Fibroblast of lung (primary cell): ENCODE results near the gene NAA10. TPM values are rescaled to one million over a fixed set of nuclear protein-coding genes. Genes with fewer than 3 reads are reported as not detected.

Experiments
- DNase-seq, 2 donors: peaks; one replicate each; pipeline versions ENCODE4 v3.0.0 to v3.0.0-alpha.2; 2010; ENCODE audit warnings: low read depth in 2 of 2
- H2AFZ ChIP-seq: 2 replicates; pipeline ENCODE4 v1.5.1; 2012; ENCODE audit warnings: low read length, control low read depth, inconsistent platforms
- H3K27ac ChIP-seq: 2 replicates; pipeline ENCODE4 v1.5.1; 2011; ENCODE audit warnings: low read length, control low read depth; ENCODE audit not compliant: insufficient read depth
- H3K27me3 ChIP-seq: 2 replicates; pipeline ENCODE4 v1.5.1; 2011; ENCODE audit warnings: mild to moderate bottlenecking, low read length; ENCODE audit not compliant: control insufficient read depth, insufficient read depth
- H3K36me3 ChIP-seq: 2 replicates; pipeline ENCODE4 v1.5.1; 2011; ENCODE audit warnings: low read length; ENCODE audit not compliant: control insufficient read depth, insufficient read depth
- H3K4me1 ChIP-seq: 2 replicates; pipeline ENCODE4 v1.5.1; 2011; ENCODE audit warnings: low read length; ENCODE audit not compliant: control insufficient read depth, insufficient read depth; ENCODE audit errors: extremely low read depth
- H3K4me2 ChIP-seq: 2 replicates; pipeline ENCODE4 v1.5.1; 2011; ENCODE audit warnings: low read length, control low read depth; ENCODE audit not compliant: insufficient read depth; ENCODE audit errors: extremely low read depth
- H3K4me3 ChIP-seq, 4 experiments: fragments of 200-600 bp in 1 of 4; sonication (generic) in 1 of 4; replicated peaks in 1 of 4; 2 replicates each; pipeline ENCODE4 v1.5.1; 2011 to 2016; ENCODE audit warnings: low read length in 4 of 4, low read depth in 3 of 4, mild to moderate bottlenecking in 3 of 4, control low read depth in 2 of 4, inconsistent platforms in 1 of 4, mixed read lengths in 1 of 4; ENCODE audit not compliant: insufficient read depth in 1 of 4; ENCODE audit errors: control extremely low read depth in 1 of 4
- H3K79me2 ChIP-seq: 2 replicates; pipeline ENCODE4 v1.5.1; 2012; ENCODE audit warnings: mild to moderate bottlenecking, low read length, inconsistent platforms; ENCODE audit not compliant: control insufficient read depth, insufficient read depth
- H3K9ac ChIP-seq: 2 replicates; pipeline ENCODE4 v1.5.1; 2011; ENCODE audit warnings: mild to moderate bottlenecking, low read length, control low read depth; ENCODE audit not compliant: insufficient read depth
- H3K9me3 ChIP-seq: 2 replicates; pipeline ENCODE4 v1.5.1; 2012; ENCODE audit warnings: low read depth, low read length; ENCODE audit not compliant: control insufficient read depth, insufficient read depth
- H4K20me1 ChIP-seq: 2 replicates; pipeline ENCODE4 v1.5.1; 2011; ENCODE audit warnings: low read length; ENCODE audit not compliant: control insufficient read depth, insufficient read depth; ENCODE audit errors: extremely low read depth
- EZH2 ChIP-seq: IDR thresholded peaks from 2 replicates; pipeline ENCODE4 v1.5.1; 2012; ENCODE audit warnings: low read length, control low read depth, mild to moderate bottlenecking; ENCODE audit errors: missing control alignments
- polyA plus RNA-seq, 2 donors: library from polyadenylated mRNA; depleted of rRNA in 1 of 2; stranded (reverse) in 1 of 2; unstranded in 1 of 2; fragments of >200 nt; gene quantifications; 2 replicates each; pipeline ENCODE4 v1.2.1, GENCODE V29; 2011 to 2012; ENCODE audit warnings: missing spikeins in 1 of 2
- total RNA-seq: library from RNA; depleted of rRNA; stranded (reverse); fragments of >200 nt; gene quantifications from 2 replicates; pipeline ENCODE4 v1.2.1, GENCODE V29; 2014
- TF ChIP-seq, protein P1 (sequence below), 2 donors: IDR thresholded peaks in 1 of 2; conservative IDR thresholded peaks in 1 of 2; 1 replicate in 1 of 2; 2 replicates in 1 of 2; pipeline ENCODE4 v1.5.1; 2011 to 2012; ENCODE audit warnings: low read length in 2 of 2, control low read depth in 1 of 2, inconsistent platforms in 1 of 2, low read depth in 1 of 2, mild to moderate bottlenecking in 1 of 2

NAA10 gene
- total and polyA plus RNA-seq, 2 donors (not counting 1 experiment from before 2014, with no cell fraction given) = 37.0 to 66.2 TPM

DNA sequence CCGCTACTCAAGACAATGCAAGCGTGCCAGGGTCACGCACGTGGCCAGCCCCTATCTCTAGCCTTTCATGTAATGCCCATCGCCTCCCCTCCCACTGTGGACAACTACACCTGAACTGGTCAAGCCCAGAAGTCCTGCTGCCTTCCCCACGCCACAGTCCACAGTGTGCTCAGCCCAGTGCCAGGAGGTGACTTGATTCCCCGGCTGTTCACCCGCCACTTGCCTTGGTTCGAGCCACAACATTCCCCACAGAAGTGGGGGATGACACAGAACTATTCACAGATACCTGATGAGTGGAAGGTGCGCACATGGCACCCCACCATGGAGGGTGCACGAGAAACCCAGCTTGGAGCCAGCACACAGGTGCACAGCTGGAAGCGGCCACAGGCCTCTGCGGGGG, 15.6 kb downstream of the NAA10 start:
- Histone ChIP-seq H3K9ac (no peak overlapping the region), H3K27me3 (no peaks in the 10 kb centered on the region), H3K9me3 (no peaks in the 10 kb centered on the region), H3K4me2 (no peak overlapping the region), H3K79me2 (no peaks in the 10 kb centered on the region), H3K27ac (no peak overlapping the region), H3K4me3 (no peak overlapping the region), H4K20me1 (no peaks in the 10 kb centered on the region), H3K4me1 (peaks cover 2% of the 10 kb centered on the region), H3K36me3 (no peaks in the 10 kb centered on the region), H2AFZ (no peak overlapping the region)
- no peak for DNase-seq
- TF ChIP-seq EZH2 = no peak
- TF ChIP-seq, protein P1, sequence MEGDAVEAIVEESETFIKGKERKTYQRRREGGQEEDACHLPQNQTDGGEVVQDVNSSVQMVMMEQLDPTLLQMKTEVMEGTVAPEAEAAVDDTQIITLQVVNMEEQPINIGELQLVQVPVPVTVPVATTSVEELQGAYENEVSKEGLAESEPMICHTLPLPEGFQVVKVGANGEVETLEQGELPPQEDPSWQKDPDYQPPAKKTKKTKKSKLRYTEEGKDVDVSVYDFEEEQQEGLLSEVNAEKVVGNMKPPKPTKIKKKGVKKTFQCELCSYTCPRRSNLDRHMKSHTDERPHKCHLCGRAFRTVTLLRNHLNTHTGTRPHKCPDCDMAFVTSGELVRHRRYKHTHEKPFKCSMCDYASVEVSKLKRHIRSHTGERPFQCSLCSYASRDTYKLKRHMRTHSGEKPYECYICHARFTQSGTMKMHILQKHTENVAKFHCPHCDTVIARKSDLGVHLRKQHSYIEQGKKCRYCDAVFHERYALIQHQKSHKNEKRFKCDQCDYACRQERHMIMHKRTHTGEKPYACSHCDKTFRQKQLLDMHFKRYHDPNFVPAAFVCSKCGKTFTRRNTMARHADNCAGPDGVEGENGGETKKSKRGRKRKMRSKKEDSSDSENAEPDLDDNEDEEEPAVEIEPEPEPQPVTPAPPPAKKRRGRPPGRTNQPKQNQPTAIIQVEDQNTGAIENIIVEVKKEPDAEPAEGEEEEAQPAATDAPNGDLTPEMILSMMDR (conservative IDR thresholded peaks at IDR 0.05 in 1 of 2, IDR thresholded peaks at IDR 0.05 in 1 of 2; ENCODE audit: low read depth in 1 of 2, low read length in 2 of 2) = no peak

- TF ChIP-seq, protein P1 (conservative IDR thresholded peaks at IDR 0.05 in 1 of 2, IDR thresholded peaks at IDR 0.05 in 1 of 2; ENCODE audit: low read depth in 1 of 2, low read length in 2 of 2) = no peak
- no peak for TF ChIP-seq EZH2
- H3K27me3 ChIP-seq = no peaks in the 10 kb centered on the region
- DNase-seq = no peak
Observed at GRCh38 chrX:153917869-153918268, 17.0 kb downstream of the NAA10 start.

DNA sequence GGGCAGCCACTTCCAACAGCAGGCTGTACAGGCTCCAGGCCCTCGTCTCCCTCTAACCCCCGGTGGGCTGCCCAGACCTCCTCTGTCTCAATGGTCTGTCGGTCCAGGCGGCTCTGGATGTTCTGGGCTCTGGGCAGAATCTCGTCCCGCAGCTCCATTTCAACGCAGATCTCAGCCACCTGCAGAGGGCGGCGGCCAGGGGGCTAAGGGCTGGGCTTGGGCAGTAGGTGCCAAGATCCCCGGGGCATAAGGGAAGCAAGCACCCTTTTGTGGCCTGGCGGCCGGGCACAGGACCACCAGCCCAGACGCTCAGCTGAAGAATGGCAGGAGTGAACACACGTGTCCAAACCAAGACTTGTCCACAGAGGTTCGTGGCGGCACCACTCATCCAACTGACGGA, 21.1 kb downstream of the NAA10 start:
- no peaks in the 10 kb centered on the region for H3K27me3 ChIP-seq
- no peaks in the 10 kb centered on the region for H3K9me3 ChIP-seq
- no peak overlapping the region for H3K4me2 ChIP-seq
- no peak overlapping the region for H2AFZ ChIP-seq
- DNase-seq = no peak
- no peaks in the 10 kb centered on the region for H3K4me1 ChIP-seq
- H3K27ac ChIP-seq = no peak overlapping the region
- no peaks in the 10 kb centered on the region for H3K79me2 ChIP-seq
- H3K4me3 ChIP-seq = no peak overlapping the region
- H4K20me1 ChIP-seq = no peaks in the 10 kb centered on the region
- no peaks in the 10 kb centered on the region for H3K36me3 ChIP-seq
- H3K9ac ChIP-seq = no peak overlapping the region
- TF ChIP-seq, protein P1 (conservative IDR thresholded peaks at IDR 0.05 in 1 of 2, IDR thresholded peaks at IDR 0.05 in 1 of 2; ENCODE audit: low read depth in 1 of 2, low read length in 2 of 2) = no peak
- no peak for TF ChIP-seq EZH2

More at GRCh38 chrX:153917869-153918268, 17.0 kb downstream of the NAA10 start:
- no peak overlapping the region for H3K27ac ChIP-seq
- H3K9ac ChIP-seq = no peak overlapping the region
- H4K20me1 ChIP-seq = no peaks in the 10 kb centered on the region
- H3K9me3 ChIP-seq = no peaks in the 10 kb centered on the region
- H3K36me3 ChIP-seq = no peaks in the 10 kb centered on the region
- H3K4me2 ChIP-seq = no peak overlapping the region
- H3K4me1 ChIP-seq = no peaks in the 10 kb centered on the region
- no peaks in the 10 kb centered on the region for H3K79me2 ChIP-seq
- no peak overlapping the region for H2AFZ ChIP-seq
- no peak overlapping the region for H3K4me3 ChIP-seq
